Left lung (tissue), 10 donors: ENCODE measurements around the gene MAGEF1. TPM values are rescaled to one million over a fixed set of nuclear protein-coding genes. Genes with fewer than 3 reads are reported as not detected.

Experiments used
- ATAC-seq: fragments of 200-7000 bp; cut with Tn5 transposase; one replicate; pipeline ENCODE4 v1.9.1; 2020; ENCODE audit warnings: moderate library complexity
- DNase-seq, 4 donors: peaks; one replicate each; pipeline ENCODE4 v3.0.0-alpha.2; 2013 to 2020
- H3K27ac ChIP-seq, 2 donors: fragments of 200-600 bp; sonication (generic) in 1 of 2; one replicate each; pipeline versions ENCODE4 v1.5.0 to v1.8.0; 2020 to 2021
- H3K27me3 ChIP-seq, 2 donors: fragments of 200-600 bp; sonication (generic) in 1 of 2; one replicate each; pipeline versions ENCODE4 v1.5.0 to v1.8.0; 2020 to 2021
- H3K36me3 ChIP-seq, 2 donors: fragments of 200-600 bp; sonication (generic) in 1 of 2; one replicate each; pipeline versions ENCODE4 v1.5.0 to v1.8.0; 2020 to 2021
- H3K4me1 ChIP-seq, 2 donors: fragments of 200-600 bp; one replicate each; pipeline ENCODE4 v1.8.0; 2021
- H3K4me3 ChIP-seq, 2 donors: fragments of 200-600 bp; sonication (generic) in 1 of 2; one replicate each; pipeline versions ENCODE4 v1.5.0 to v1.8.0; 2020 to 2021; ENCODE audit warnings: mild to moderate bottlenecking in 1 of 2
- H3K9me3 ChIP-seq, 2 donors: fragments of 200-600 bp; sonication (generic) in 1 of 2; one replicate each; pipeline versions ENCODE4 v1.5.0 to v1.8.0; 2020 to 2021
- intact Hi-C, 2 donors: fragments of 100-400 bp; cut with DNase I; formaldehyde crosslinking; loops; one replicate each; pipeline versions ENCODE4 v1.11.2 to v1.14.2; 2022
- polyA plus RNA-seq, 6 donors: library from polyadenylated mRNA; unstranded; fragments of 120-200 nt; gene quantifications; one replicate each; pipeline ENCODE4 v1.2.1, GENCODE V29; 2013; ENCODE audit not compliant: insufficient read length in 6 of 6
- total RNA-seq, 2 donors: library from RNA; stranded (reverse); fragmentation: NEBNext Ultra II Directional; extraction: Animal tissue kit (Norgen Biotek cat#: 25700); gene quantifications; one replicate each; pipeline ENCODE4 v1.2.1, GENCODE V29; 2021
- TF ChIP-seq, protein P1 (sequence below), 2 donors: fragments of 200-600 bp; sonication (generic) in 1 of 2; IDR thresholded peaks; one replicate each; pipeline versions ENCODE4 v1.5.0 to v1.8.0; 2021; ENCODE audit warnings: antibody characterized with exemption in 2 of 2
- donor health status: DM: no; HTN: yes; CAD: no.
- donor health status: DM: no; HTN: no; CAD: no.

The MAGEF1 gene
- total and polyA plus RNA-seq, 8 donors, result 27.8 to 62.4 (median 53.3) TPM

DNA sequence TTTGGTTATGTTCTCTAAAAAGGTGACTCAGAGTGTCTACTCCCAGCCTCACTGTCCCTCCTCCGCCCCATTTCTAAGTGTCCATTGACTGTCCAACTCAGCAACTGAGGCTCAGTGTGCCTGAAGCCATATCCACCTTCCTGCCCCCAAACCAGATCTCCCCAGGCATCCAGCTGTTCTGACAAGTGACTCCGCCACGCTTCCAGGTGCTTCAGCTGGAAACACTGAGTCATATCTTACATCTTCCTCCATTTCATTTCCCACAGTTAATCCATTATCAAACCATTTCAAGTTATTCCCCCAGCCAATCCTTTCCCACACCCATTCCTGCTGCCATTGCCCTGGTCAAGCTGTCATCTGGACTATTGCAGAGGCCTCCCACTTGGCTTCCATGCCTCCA lies 17.1 kb downstream of the MAGEF1 start:
- ATAC-seq (no peak), DNase-seq (no peak)
- H3K4me1 ChIP-seq, result peaks cover 6 to 23% of the 10 kb centered on the region in 2 donors
- intact Hi-C loops, result no loop called here
- H3K9me3 ChIP-seq, result no peaks in the 10 kb centered on the region
- no peaks in the 10 kb centered on the region for H3K27me3 ChIP-seq
- TF ChIP-seq, protein P1, sequence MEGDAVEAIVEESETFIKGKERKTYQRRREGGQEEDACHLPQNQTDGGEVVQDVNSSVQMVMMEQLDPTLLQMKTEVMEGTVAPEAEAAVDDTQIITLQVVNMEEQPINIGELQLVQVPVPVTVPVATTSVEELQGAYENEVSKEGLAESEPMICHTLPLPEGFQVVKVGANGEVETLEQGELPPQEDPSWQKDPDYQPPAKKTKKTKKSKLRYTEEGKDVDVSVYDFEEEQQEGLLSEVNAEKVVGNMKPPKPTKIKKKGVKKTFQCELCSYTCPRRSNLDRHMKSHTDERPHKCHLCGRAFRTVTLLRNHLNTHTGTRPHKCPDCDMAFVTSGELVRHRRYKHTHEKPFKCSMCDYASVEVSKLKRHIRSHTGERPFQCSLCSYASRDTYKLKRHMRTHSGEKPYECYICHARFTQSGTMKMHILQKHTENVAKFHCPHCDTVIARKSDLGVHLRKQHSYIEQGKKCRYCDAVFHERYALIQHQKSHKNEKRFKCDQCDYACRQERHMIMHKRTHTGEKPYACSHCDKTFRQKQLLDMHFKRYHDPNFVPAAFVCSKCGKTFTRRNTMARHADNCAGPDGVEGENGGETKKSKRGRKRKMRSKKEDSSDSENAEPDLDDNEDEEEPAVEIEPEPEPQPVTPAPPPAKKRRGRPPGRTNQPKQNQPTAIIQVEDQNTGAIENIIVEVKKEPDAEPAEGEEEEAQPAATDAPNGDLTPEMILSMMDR (IDR thresholded peaks at IDR 0.05), result no peak
- H3K36me3 ChIP-seq, result no peaks in the 10 kb centered on the region
- no peak overlapping the region for H3K4me3 ChIP-seq
- H3K27ac ChIP-seq, result no peak overlapping the region

DNA sequence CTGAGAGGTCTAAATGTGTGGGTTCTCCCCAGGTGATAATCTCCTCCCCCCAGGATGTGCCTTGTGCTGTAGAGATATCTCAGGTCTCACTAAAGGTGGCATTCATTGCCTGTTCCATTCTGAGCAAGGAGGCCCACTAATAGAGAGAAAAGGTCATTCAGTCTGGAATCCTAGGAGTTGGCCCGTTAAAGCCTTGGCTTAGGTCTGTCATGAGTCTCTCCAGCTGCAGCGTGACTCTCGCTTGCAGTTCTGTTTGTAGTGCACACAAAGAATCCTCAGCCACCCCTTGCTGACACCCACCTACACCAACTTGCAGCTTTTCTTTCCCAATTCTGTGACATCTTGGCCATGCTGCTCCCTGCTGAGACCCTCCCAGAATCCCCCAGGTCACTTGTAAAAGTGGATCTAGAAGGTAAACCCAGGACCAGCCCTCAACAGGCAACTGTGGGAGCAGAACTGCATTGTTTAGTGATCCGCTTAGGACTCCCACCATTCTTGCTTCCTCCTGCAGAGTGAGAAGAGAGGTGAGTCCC lies 17.7 kb downstream of the MAGEF1 start:
- no peak overlapping the region for H3K4me3 ChIP-seq
- no peak for DNase-seq
- H3K36me3 ChIP-seq, result no peaks in the 10 kb centered on the region
- intact Hi-C loops, result no loop called here
- no peaks in the 10 kb centered on the region for H3K27me3 ChIP-seq
- no peak for ATAC-seq
- H3K27ac ChIP-seq, result no peak overlapping the region
- TF ChIP-seq, protein P1 (IDR thresholded peaks at IDR 0.05), result no peak
- no peaks in the 10 kb centered on the region for H3K9me3 ChIP-seq
- peaks cover 6 to 23% of the 10 kb centered on the region in 2 donors for H3K4me1 ChIP-seq

DNA sequence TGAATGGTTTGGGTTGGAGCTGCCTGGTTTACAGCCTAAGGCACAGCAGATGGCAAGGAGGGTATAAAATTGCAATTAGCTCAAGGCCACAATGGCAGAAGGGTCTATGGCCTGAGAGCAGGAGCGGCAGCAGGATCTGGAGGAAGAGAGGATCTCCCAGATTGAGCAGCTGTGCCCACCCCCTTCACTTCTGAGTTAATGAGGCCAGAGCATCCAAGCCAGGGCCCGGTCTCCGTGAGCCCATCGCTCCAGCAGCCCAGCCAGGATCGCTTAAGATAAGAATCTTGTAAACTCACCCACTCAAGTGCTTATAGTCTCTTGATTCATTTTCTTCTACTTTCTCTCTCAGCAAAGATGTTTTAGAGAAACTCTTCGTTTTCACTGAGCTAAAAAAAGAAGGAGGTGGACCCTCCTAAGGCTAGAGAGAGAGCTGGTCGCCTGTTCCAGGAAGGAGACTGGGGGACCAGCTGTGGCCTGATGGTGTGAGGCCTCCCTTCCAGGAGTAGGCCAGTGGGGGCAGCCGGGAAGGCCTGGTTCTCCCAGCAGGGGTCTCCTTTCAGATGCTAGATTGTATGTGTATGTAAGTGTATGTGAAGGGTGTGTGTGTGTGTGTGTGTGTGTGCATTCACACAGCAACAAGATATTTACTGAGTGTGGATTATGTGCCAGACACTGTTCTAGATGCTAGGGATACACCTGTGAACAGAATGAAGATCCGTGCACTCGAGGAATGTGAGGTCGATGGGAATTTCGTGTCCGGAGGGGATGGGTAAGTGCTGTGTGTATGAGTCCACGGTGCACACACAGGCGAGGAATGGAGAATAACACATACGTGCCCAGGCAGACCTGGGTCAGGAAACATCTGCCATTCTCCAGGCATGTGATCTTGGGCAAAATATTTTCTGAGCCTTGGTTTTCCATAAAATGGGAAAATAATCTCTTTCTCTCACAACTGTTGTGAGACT lies 18.6 kb downstream of the MAGEF1 start:
- Histone ChIP-seq H3K27me3 (no peaks in the 10 kb centered on the region), H3K36me3 (no peaks in the 10 kb centered on the region), H3K27ac (peak overlapping the region in 1 of 2 donors; percentile 4), H3K9me3 (no peaks in the 10 kb centered on the region), H3K4me3 (no peak overlapping the region), H3K4me1 (peaks cover 6 to 23% of the 10 kb centered on the region in 2 donors)
- DNase-seq, result peak in 2 of 4 donors; percentile 56 to 79
- ATAC-seq, result no peak
- intact Hi-C loops, result no loop called here
- TF ChIP-seq, protein P1 (IDR thresholded peaks at IDR 0.05), result no peak

DNA sequence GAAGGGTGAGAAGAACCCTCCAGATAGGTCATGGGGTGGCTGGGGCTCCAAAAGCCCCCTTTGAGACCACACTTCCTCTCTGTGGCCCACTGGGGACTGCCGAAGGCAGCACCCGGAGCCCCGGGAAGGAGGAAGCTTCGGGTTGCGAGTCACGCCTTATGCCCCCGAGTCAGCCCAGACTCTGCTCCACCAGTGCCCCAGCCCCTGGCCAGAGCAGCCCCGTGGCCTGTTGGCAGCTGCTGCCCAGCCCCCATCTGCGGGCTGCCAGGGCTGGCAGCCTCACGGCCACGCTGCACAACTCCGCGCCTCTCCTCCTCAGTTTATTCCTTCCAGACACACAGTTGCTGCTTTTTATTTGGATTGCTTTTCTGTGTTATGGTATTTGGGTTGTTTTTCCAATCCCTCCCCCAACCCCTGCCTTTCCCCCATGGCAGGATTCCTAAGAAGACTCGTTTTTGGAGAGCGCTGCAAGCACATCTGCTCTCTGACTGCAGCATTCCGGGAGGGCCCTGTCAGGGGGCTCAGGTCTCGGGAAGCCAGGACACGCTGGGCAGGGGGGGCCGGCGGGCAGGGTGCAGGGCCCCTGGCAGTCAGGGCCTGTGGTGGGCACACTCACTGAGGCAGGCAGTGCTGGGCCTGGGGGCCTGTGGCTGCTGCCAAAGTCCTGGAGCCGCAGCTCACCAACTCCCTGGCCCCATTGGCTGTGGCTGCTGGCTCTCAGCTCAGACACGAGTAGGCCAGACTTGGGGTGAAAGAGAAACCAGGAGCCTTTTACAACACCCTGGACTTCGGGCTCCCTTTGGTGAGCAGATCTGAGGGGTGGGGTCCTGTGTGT lies 20.2 kb downstream of the MAGEF1 start:
- peak overlapping the region in 1 of 2 donors; percentile 77 for H3K27ac ChIP-seq
- peaks cover 14 to 25% of the 10 kb centered on the region in 2 donors for H3K4me1 ChIP-seq
- TF ChIP-seq, protein P1 (IDR thresholded peaks at IDR 0.05), result no peak
- no peaks in the 10 kb centered on the region for H3K9me3 ChIP-seq
- ATAC-seq (peak; percentile 14), DNase-seq (peak in 3 of 4 donors; percentile 59 to 82 (median 81))
- no peaks in the 10 kb centered on the region for H3K36me3 ChIP-seq
- intact Hi-C loops, result no loop called here
- no peak overlapping the region for H3K4me3 ChIP-seq
- no peaks in the 10 kb centered on the region for H3K27me3 ChIP-seq
